Mucosa of stomach (tissue), 1 donor: ENCODE data around the gene CCNF.

Source experiments
- H3K27me3 ChIP-seq: one replicate; pipeline ENCODE4 v1.7.0; 2013; ENCODE audit warnings: mild to moderate bottlenecking, low read length; ENCODE audit not compliant: control insufficient read depth, insufficient read depth
- H3K36me3 ChIP-seq: one replicate; pipeline ENCODE4 v1.7.0; 2013; ENCODE audit warnings: low read length; ENCODE audit not compliant: control insufficient read depth, insufficient read depth
- H3K4me1 ChIP-seq: one replicate; pipeline ENCODE4 v1.7.0; 2013; ENCODE audit warnings: mild to moderate bottlenecking, low read length; ENCODE audit not compliant: control insufficient read depth, insufficient read depth
- H3K4me3 ChIP-seq: one replicate; pipeline ENCODE4 v1.7.0; 2013; ENCODE audit warnings: low read length
- H3K9ac ChIP-seq: one replicate; pipeline ENCODE4 v1.7.0; 2013; ENCODE audit warnings: mild to moderate bottlenecking, low read length, moderate library complexity
- H3K9me3 ChIP-seq: one replicate; pipeline ENCODE4 v1.7.0; 2013; ENCODE audit warnings: mild to moderate bottlenecking, low read length, moderate library complexity; ENCODE audit not compliant: control insufficient read depth
- donor health status: Pancreatic carcinoma.

Gene CCNF

DNA sequence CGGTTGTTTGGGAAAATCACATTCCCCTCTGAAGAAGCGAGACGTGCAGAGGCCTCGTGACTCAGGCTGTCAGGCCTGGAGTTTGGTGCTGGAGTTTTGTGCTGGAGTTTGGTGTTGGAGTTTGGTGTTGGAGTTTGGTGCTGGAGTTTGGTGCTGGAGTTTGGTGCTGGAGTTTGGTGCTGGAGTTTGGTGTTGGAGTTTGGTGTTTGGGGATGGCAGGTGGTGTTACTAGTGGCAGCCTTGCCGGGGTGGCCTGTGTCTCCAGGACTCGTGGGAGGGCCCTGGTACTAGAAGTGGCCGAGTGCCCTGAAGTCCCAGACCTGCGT is 58.2 kb downstream of the CCNF start:
- peak overlapping the region; percentile 25 for H3K9ac ChIP-seq
- no peak overlapping the region for H3K4me3 ChIP-seq
- H3K9me3 ChIP-seq: no peaks in the 10 kb centered on the region
- peaks cover 7% of the 10 kb centered on the region for H3K4me1 ChIP-seq
- H3K36me3 ChIP-seq: no peaks in the 10 kb centered on the region
- H3K27me3 ChIP-seq: no peaks in the 10 kb centered on the region

GRCh38 chr16:2487903-2488531 is 58.8 kb downstream of the CCNF start:
- H3K27me3 ChIP-seq: no peaks in the 10 kb centered on the region
- no peaks in the 10 kb centered on the region for H3K9me3 ChIP-seq
- no peaks in the 10 kb centered on the region for H3K36me3 ChIP-seq
- peaks cover 7% of the 10 kb centered on the region for H3K4me1 ChIP-seq
- H3K9ac ChIP-seq: no peak overlapping the region
- H3K4me3 ChIP-seq: no peak overlapping the region

GRCh38 chr16:2489581-2489980 is 60.3 kb downstream of the CCNF start:
- Histone ChIP-seq H3K9me3 (no peaks in the 10 kb centered on the region), H3K4me3 (no peak overlapping the region), H3K4me1 (peaks cover 7% of the 10 kb centered on the region), H3K9ac (no peak overlapping the region), H3K27me3 (no peaks in the 10 kb centered on the region), H3K36me3 (no peaks in the 10 kb centered on the region)

DNA sequence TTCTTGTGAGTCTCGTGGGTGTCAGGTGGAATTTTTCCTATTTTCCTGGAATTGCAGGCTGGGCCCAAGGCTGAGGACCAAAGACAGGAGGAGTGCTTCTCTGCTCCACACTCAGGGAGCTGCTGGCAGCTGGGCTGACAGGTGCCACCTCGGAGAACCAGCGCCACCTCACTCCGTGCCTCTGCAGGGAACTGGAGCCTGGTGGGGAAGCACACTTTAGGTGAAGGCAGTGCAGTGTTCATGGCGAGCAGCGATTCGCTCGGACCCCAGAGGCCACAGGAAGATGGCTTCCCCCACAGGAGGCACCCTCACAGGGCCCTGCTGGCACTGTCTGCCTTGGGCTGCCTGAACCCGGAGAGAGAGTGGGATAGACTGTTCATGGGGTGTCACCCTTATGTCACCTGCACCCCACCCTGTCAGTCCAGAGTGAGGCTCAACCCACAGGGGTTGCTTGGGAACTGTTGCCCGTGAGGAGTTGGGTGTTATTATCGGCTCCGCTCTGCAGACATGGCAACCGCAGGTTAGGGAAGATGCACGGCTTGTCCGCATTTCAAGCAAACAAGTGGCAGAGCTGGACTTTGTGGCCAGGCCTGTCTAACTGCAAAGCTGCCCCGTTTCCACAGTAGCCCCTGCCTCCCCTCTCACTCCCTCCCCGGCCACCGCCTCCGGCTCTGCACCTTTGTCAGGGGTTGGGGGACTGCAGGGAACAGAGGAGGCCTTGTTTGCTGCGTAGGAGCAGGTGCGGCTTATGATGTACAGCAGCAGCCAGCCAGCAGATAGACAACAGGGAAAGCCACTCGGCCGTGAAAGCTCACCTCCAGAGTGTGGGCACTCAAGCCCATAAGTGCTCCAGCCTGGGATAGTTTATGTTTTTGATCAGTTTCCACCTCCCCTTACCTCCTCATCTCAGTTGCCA is 61.2 kb downstream of the CCNF start:
- H3K4me1 ChIP-seq: peaks cover 7% of the 10 kb centered on the region
- no peaks in the 10 kb centered on the region for H3K27me3 ChIP-seq
- no peak overlapping the region for H3K4me3 ChIP-seq
- no peak overlapping the region for H3K9ac ChIP-seq
- H3K36me3 ChIP-seq: no peaks in the 10 kb centered on the region
- H3K9me3 ChIP-seq: no peaks in the 10 kb centered on the region

DNA sequence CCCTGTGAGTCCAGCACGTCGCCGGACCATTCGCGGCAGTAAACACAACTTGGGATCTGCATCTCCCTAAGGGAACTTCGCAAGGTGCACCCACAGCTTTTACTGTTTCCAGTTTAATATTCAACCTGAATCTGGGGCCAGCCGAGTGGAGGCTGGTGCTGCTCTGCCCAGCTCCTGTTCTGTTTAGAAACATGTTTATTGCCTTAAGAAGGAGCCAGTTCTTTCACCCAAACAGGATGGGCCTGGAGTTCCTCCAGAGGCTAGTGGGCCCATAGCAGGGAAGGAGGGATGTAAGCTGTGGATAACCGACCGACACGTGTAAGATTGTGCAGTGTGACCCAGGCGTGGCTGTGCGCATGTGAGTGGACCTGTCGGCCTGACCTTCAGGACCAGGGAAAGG is 63.0 kb downstream of the CCNF start:
- H3K9ac ChIP-seq: no peak overlapping the region
- H3K36me3 ChIP-seq: no peaks in the 10 kb centered on the region
- H3K4me3 ChIP-seq: no peak overlapping the region
- no peaks in the 10 kb centered on the region for H3K9me3 ChIP-seq
- no peaks in the 10 kb centered on the region for H3K27me3 ChIP-seq
- peaks cover 3% of the 10 kb centered on the region for H3K4me1 ChIP-seq

DNA sequence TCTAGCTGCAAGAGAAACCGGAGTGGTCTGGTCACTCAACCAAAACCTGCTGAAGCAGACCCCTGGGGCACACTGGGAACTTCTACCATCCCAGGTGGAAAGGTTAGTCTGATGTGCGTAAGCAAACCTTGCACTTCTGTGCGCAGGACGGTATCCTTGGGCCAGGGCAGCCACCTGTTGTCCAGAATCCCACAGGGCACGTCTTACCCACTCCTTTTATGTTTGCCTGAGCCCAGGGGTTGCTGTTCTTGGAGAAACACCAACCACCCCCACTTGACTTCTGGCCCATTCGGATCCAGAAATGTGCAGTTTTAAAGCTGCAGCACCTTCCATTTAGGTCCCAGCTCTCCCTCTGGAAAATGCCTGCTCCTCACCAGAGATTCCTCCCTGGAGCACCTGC is 64.4 kb downstream of the CCNF start:
- no peaks in the 10 kb centered on the region for H3K9me3 ChIP-seq
- H3K36me3 ChIP-seq: no peaks in the 10 kb centered on the region
- H3K9ac ChIP-seq: no peak overlapping the region
- no peaks in the 10 kb centered on the region for H3K27me3 ChIP-seq
- H3K4me3 ChIP-seq: no peak overlapping the region
- peaks cover 12% of the 10 kb centered on the region for H3K4me1 ChIP-seq

- Histone ChIP-seq H3K4me3 (no peak overlapping the region), H3K36me3 (no peaks in the 10 kb centered on the region), H3K27me3 (no peaks in the 10 kb centered on the region), H3K4me1 (peaks cover 12% of the 10 kb centered on the region), H3K9ac (no peak overlapping the region), H3K9me3 (no peaks in the 10 kb centered on the region)
Observed at GRCh38 chr16:2494616-2495015, 65.4 kb downstream of the CCNF start.

DNA sequence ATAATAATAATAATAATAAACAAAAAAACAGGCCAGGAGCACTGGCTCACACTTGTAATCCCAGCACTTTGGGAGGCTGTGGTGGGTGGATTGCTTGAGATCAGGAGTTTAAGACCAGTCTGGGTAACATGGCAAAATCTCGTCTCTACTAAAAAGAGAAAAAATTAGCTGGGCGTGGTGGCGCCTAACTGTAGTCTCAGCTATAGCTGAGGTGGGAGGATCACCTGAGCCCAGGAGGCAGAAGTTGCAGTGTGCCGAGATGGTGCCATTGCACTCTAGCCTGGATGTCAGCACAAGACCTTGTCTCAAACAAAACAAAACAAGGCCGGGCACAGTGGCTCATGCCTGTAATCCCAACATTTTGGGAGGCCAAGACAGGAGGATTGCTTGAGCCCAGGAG is 65.8 kb downstream of the CCNF start:
- H3K4me1 ChIP-seq: peaks cover 12% of the 10 kb centered on the region
- H3K27me3 ChIP-seq: no peaks in the 10 kb centered on the region
- no peak overlapping the region for H3K4me3 ChIP-seq
- no peak overlapping the region for H3K9ac ChIP-seq
- no peaks in the 10 kb centered on the region for H3K9me3 ChIP-seq
- H3K36me3 ChIP-seq: no peaks in the 10 kb centered on the region

DNA sequence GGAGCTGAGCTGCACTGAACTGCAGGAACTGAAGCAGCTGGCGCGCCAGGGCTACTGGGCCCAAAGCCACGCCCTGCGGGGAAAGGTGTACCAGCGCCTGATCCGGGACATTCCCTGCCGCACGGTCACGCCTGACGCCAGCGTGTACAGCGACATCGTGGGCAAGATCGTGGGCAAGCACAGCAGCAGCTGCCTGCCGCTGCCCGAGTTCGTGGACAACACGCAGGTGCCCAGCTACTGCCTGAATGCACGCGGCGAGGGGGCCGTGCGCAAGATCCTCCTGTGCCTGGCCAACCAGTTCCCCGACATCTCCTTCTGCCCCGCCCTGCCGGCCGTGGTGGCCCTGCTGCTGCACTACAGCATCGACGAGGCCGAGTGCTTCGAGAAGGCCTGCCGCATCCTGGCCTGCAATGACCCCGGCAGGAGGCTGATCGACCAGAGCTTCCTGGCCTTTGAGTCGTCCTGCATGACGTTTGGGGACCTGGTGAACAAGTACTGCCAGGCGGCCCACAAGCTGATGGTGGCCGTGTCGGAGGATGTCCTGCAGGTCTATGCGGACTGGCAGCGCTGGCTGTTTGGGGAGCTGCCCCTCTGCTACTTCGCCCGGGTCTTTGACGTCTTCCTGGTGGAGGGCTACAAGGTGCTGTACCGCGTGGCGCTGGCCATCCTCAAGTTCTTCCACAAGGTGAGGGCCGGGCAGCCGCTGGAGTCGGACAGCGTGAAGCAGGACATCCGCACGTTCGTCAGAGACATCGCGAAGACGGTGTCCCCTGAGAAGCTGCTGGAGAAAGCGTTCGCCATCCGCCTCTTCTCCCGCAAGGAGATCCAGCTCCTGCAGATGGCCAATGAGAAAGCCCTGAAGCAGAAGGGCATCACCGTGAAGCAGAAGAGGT is 67.2 kb downstream of the CCNF start:
- Histone ChIP-seq H3K4me1 (peaks cover 16% of the 10 kb centered on the region), H3K9me3 (no peaks in the 10 kb centered on the region), H3K9ac (no peak overlapping the region), H3K27me3 (no peaks in the 10 kb centered on the region), H3K4me3 (no peak overlapping the region), H3K36me3 (no peaks in the 10 kb centered on the region)

GRCh38 chr16:2497116-2497630 is 67.9 kb downstream of the CCNF start:
- no peaks in the 10 kb centered on the region for H3K36me3 ChIP-seq
- H3K4me3 ChIP-seq: no peak overlapping the region
- H3K9ac ChIP-seq: no peak overlapping the region

DNA sequence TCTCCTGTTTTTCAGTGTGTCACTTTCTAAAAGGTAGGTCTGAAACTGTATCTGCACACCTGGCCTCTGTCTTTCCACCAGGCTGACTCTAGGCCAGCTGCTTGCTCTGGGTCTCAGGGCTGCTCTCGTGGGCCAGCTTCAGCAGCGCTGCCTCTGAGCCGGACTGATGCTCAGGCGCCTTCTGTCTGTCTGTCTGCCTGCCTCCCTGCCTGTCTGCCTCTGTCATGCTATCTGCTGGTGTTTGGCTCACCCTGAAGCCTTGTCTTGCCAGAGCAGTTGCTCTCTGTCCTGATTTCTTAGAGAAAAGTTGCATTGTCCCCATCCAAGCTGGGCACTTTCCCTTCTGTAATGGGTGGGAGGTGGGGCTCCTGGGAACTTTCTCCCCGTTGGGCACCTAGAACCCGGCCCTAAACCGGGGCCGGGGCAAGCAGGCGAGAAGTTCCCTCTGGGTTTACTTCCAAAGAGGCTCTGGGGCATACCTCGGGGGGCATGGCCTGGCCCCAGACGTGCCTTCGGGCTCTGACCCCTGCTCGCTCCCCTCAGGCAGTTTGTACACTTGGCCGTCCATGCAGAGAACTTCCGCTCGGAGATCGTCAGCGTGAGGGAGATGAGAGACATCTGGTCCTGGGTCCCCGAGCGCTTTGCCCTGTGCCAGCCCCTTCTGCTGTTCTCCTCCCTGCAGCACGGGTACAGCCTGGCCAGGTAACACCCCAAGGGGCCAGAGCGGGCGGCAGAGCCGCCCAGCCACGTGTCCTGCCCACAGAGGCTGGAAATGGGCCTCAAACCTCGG is 68.6 kb downstream of the CCNF start:
- H3K9me3 ChIP-seq: no peaks in the 10 kb centered on the region
- H3K36me3 ChIP-seq: no peaks in the 10 kb centered on the region
- no peaks in the 10 kb centered on the region for H3K27me3 ChIP-seq
- no peak overlapping the region for H3K4me3 ChIP-seq
- H3K9ac ChIP-seq: no peak overlapping the region
- peaks cover 19% of the 10 kb centered on the region for H3K4me1 ChIP-seq

More at GRCh38 chr16:2497116-2497630, 67.9 kb downstream of the CCNF start:
- Histone ChIP-seq H3K27me3 (no peaks in the 10 kb centered on the region), H3K4me1 (peaks cover 17% of the 10 kb centered on the region), H3K9me3 (no peaks in the 10 kb centered on the region)
